ENCODE results near the gene GPR176. TPM values are rescaled to one million over a fixed set of nuclear protein-coding genes. Genes with fewer than 3 reads are reported as not detected.

GPR176 gene
- total RNA-seq, 5 donors from 2014 or later (not counting 1 experiment from before 2014, with no cell fraction given), result 0.15 to 0.30 TPM; not detected in 3

GRCh38 chr15:39947401-39948197 lies 27.5 kb upstream of the GPR176 start:
- Histone ChIP-seq H3K4me1 (ENCODE audit: control insufficient read depth in 1 of 2, extremely low read depth in 1 of 2, insufficient read depth in 2 of 2, low read length in 2 of 2) (peaks cover 0 to 4% of the 10 kb centered on the region in 2 experiments), H3K4me3 (ENCODE audit: control insufficient read depth in 1 of 2, extremely low read depth in 1 of 2, low read length in 1 of 2) (no peak overlapping the region), H3K27me3 (replicated peaks in 1 of 2; ENCODE audit: control insufficient read depth in 2 of 2, extremely low read depth in 1 of 2, insufficient read depth in 2 of 2, low read length in 1 of 2) (no peaks in the 10 kb centered on the region), H3K9me3 (no peaks in the 10 kb centered on the region), H3K27ac (ENCODE audit: low read length) (no peak overlapping the region), H3K36me3 (ENCODE audit: control insufficient read depth in 2 of 2, extremely low read depth in 1 of 2, insufficient read depth in 1 of 2, low read length in 1 of 2) (peaks cover 0 to 14% of the 10 kb centered on the region in 2 donors)
- no peaks in the 10 kb centered on the region for H3K4me1 Mint-ChIP-seq
- H3K27me3 Mint-ChIP-seq, result no peaks in the 10 kb centered on the region
- ChIA-PET CTCF (interaction anchor here in 1 of 2 donors (1.0 kb wide), 1 partner anchor 15 kb away, joined by 3 read pairs; no protein-coding TSS in a partner anchor), POLR2A (interaction anchor here in 1 of 2 donors (0.6 kb wide), 1 partner anchor 73 kb away, joined by 3 read pairs; no protein-coding TSS in a partner anchor)
- H3K36me3 Mint-ChIP-seq, result peaks cover 67% of the 10 kb centered on the region
- ATAC-seq (replicated peaks in 1 of 4) (no peak), DNase-seq (no peak)
- peak overlapping the region in 1 of 2 donors; percentile 12 for H3K27ac Mint-ChIP-seq
- no CpG with 5 or more reads among the region's 1 CpG for WGBS (ENCODE audit: insufficient coverage)
- no peak overlapping the region for H3K4me3 Mint-ChIP-seq
- no peaks in the 10 kb centered on the region for H3K9me3 Mint-ChIP-seq

DNA sequence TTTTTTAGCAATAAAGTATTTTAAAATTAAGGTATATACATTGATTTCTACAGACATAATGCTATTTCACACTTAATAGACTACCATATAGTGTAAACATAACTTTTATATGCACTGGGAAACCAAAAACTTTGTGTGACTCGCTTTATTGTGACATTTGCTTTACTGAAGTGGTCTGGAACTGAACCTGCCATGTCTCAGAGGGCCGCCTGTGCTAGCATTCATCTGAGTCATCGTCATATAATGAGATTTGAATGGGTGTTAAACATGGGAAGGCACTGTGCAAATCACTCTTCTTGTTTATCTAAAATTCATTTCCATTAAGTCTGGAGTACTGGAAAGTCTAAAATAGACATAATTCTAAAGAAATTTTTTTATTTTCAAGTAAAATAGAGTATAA lies 26.8 kb upstream of the GPR176 start:
- no peaks in the 10 kb centered on the region for H3K9me3 ChIP-seq
- no peak for DNase-seq
- H3K4me1 ChIP-seq (ENCODE audit: control insufficient read depth in 1 of 2, extremely low read depth in 1 of 2, insufficient read depth in 2 of 2, low read length in 2 of 2), result peaks cover 0 to 4% of the 10 kb centered on the region in 2 experiments
- H3K27ac Mint-ChIP-seq, result no peak overlapping the region
- H3K27me3 Mint-ChIP-seq, result no peaks in the 10 kb centered on the region
- no peak for ATAC-seq (replicated peaks in 1 of 4)
- WGBS (ENCODE audit: insufficient coverage), result no CpG with 5 or more reads among the region's 3 CpGs
- no peak overlapping the region for H3K4me3 ChIP-seq (ENCODE audit: control insufficient read depth in 1 of 2, extremely low read depth in 1 of 2, low read length in 1 of 2)
- no peaks in the 10 kb centered on the region for H3K27me3 ChIP-seq (replicated peaks in 1 of 2; ENCODE audit: control insufficient read depth in 2 of 2, extremely low read depth in 1 of 2, insufficient read depth in 2 of 2, low read length in 1 of 2)
- H3K4me3 Mint-ChIP-seq, result no peak overlapping the region
- H3K36me3 Mint-ChIP-seq, result peaks cover 69% of the 10 kb centered on the region
- ChIA-PET CTCF (no interaction called here), POLR2A (interaction anchor here in 1 of 2 donors (0.6 kb wide), 1 partner anchor 73 kb away, joined by 3 read pairs; no protein-coding TSS in a partner anchor)
- peaks cover 0 to 18% of the 10 kb centered on the region in 2 donors for H3K36me3 ChIP-seq (ENCODE audit: control insufficient read depth in 2 of 2, extremely low read depth in 1 of 2, insufficient read depth in 1 of 2, low read length in 1 of 2)
- H3K4me1 Mint-ChIP-seq, result no peaks in the 10 kb centered on the region
- H3K9me3 Mint-ChIP-seq, result no peaks in the 10 kb centered on the region
- H3K27ac ChIP-seq (ENCODE audit: low read length), result no peak overlapping the region

DNA sequence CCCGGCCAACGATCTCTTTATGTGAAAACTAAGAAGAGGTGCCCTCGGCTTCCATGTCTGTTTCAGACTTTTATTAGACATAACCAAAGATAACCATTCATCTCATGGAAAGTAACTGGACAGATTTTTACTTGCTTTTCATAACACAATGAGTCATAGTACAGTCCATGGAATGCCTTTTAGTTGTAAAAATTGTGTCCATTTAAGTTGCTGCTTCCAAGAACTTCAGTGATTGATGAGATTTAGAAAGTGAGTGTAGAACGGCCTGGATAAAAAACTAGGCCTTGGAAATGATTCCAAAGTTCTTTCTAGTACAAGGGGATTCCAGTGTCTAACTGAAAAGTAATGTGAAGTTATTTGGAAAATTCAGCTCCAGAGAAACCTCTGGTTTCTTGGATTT lies 24.7 kb upstream of the GPR176 start:
- Mint-ChIP-seq H3K36me3 (peaks cover 64% of the 10 kb centered on the region), H3K27me3 (no peaks in the 10 kb centered on the region), H3K4me1 (no peaks in the 10 kb centered on the region), H3K27ac (no peak overlapping the region), H3K9me3 (no peaks in the 10 kb centered on the region), H3K4me3 (no peak overlapping the region)
- Histone ChIP-seq H3K4me1 (ENCODE audit: control insufficient read depth in 1 of 2, extremely low read depth in 1 of 2, insufficient read depth in 2 of 2, low read length in 2 of 2) (peaks cover 0 to 4% of the 10 kb centered on the region in 2 experiments), H3K4me3 (ENCODE audit: control insufficient read depth in 1 of 2, extremely low read depth in 1 of 2, low read length in 1 of 2) (no peak overlapping the region), H3K27ac (ENCODE audit: low read length) (no peak overlapping the region), H3K36me3 (ENCODE audit: control insufficient read depth in 2 of 2, extremely low read depth in 1 of 2, insufficient read depth in 1 of 2, low read length in 1 of 2) (peaks cover 0 to 29% of the 10 kb centered on the region in 2 donors), H3K27me3 (replicated peaks in 1 of 2; ENCODE audit: control insufficient read depth in 2 of 2, extremely low read depth in 1 of 2, insufficient read depth in 2 of 2, low read length in 1 of 2) (no peaks in the 10 kb centered on the region), H3K9me3 (no peaks in the 10 kb centered on the region)
- ATAC-seq (replicated peaks in 1 of 4) (no peak), DNase-seq (no peak)
- ChIA-PET CTCF (no interaction called here), POLR2A (no interaction called here)
- WGBS (ENCODE audit: insufficient coverage), result 100% methylated on average over 1 of the region's 4 CpGs

DNA sequence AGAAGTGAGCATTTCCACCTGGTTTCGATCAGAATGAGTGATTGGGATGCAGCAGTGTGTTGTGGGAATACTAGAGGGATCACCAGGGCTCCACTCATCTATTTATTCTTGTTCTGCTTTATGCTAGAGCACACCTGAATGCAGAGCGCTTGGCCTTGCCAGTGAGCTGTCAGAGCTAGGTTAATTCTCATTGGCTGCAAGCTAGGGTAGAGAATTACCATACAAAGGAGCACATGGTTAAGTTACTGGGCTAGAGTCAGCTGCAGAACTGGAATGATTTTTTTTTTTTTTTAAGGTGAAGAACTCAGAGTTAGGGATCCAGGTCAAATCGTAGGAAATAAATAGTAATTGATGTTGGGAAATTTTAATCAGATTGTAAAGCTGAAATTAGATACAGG lies 22.7 kb upstream of the GPR176 start:
- Histone ChIP-seq H3K27ac (ENCODE audit: low read length) (no peak overlapping the region), H3K4me1 (ENCODE audit: control insufficient read depth in 1 of 2, extremely low read depth in 1 of 2, insufficient read depth in 2 of 2, low read length in 2 of 2) (peaks cover 0 to 2% of the 10 kb centered on the region in 2 experiments), H3K36me3 (ENCODE audit: control insufficient read depth in 2 of 2, extremely low read depth in 1 of 2, insufficient read depth in 1 of 2, low read length in 1 of 2) (peaks cover 0 to 27% of the 10 kb centered on the region in 2 donors), H3K27me3 (replicated peaks in 1 of 2; ENCODE audit: control insufficient read depth in 2 of 2, extremely low read depth in 1 of 2, insufficient read depth in 2 of 2, low read length in 1 of 2) (no peaks in the 10 kb centered on the region), H3K4me3 (ENCODE audit: control insufficient read depth in 1 of 2, extremely low read depth in 1 of 2, low read length in 1 of 2) (no peak overlapping the region), H3K9me3 (no peaks in the 10 kb centered on the region)
- ChIA-PET POLR2A (interaction anchor here in 1 of 2 donors (0.7 kb wide), 1 partner anchor 9 kb away, joined by 5 read pairs; the partner anchor contains the start of gene EIF2AK4), CTCF (interaction anchor here (0.7 to 1.1 kb wide), 2 partner anchors 650 to 820 kb away, joined by 3 to 4 read pairs; no protein-coding TSS in a partner anchor)
- WGBS (ENCODE audit: insufficient coverage), result 100% methylated on average over 1 of the region's 3 CpGs
- Mint-ChIP-seq H3K36me3 (peaks cover 59% of the 10 kb centered on the region), H3K27me3 (no peaks in the 10 kb centered on the region), H3K27ac (no peak overlapping the region), H3K9me3 (no peaks in the 10 kb centered on the region), H3K4me1 (peaks cover 0 to 9% (median 7%) of the 10 kb centered on the region in 3 donors), H3K4me3 (no peak overlapping the region)
- DNase-seq, result no peak
- ATAC-seq (replicated peaks in 1 of 4), result no peak

DNA sequence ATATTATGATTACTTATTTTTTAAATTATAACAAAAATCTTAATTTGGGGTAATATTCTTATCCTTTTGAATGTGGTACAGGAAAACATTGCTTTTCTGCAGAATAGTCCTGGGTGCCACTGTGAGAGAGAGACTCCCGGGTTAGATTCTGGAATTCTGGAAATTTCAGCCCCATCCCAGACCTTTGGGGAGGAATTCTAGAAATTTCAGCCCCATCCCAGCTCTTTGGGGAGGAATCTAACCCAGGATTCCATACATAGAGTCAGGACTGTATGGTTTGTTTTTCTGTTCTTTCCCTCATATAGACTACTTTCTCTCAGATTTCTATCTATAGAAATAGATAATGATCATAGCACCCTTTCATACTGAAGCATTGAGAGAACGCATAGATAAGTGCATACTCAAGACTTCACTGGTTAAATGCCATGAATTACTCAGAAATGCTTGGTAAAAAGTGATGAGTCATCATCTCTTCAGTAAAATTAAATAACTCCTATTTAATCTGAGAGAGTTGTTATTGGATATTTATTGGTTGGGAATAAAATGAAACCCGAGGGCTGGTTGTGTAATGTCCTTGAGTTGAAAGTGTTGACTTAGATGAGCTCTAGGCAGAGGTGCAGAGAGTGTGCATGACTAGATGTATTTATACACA lies 22.2 kb upstream of the GPR176 start:
- no peak overlapping the region for H3K4me3 ChIP-seq (ENCODE audit: control insufficient read depth in 1 of 2, extremely low read depth in 1 of 2, low read length in 1 of 2)
- H3K27me3 Mint-ChIP-seq, result no peaks in the 10 kb centered on the region
- ATAC-seq (replicated peaks in 1 of 4) (no peak), DNase-seq (no peak)
- ChIA-PET POLR2A (no interaction called here), CTCF (interaction anchor here (0.7 to 1.1 kb wide), 2 partner anchors 651 to 819 kb away, joined by 3 to 4 read pairs; no protein-coding TSS in a partner anchor)
- H3K4me3 Mint-ChIP-seq, result no peak overlapping the region
- H3K27ac ChIP-seq (ENCODE audit: low read length), result no peak overlapping the region
- 100% methylated on average over 1 of the region's 3 CpGs for WGBS (ENCODE audit: insufficient coverage)
- no peak overlapping the region for H3K27ac Mint-ChIP-seq
- H3K36me3 Mint-ChIP-seq, result peaks cover 54% of the 10 kb centered on the region
- no peaks in the 10 kb centered on the region for H3K9me3 Mint-ChIP-seq
- H3K4me1 Mint-ChIP-seq, result peaks cover 0 to 11% (median 10%) of the 10 kb centered on the region in 3 donors
- H3K9me3 ChIP-seq, result no peaks in the 10 kb centered on the region
- H3K4me1 ChIP-seq (ENCODE audit: control insufficient read depth in 1 of 2, extremely low read depth in 1 of 2, insufficient read depth in 2 of 2, low read length in 2 of 2), result no peaks in the 10 kb centered on the region
- peaks cover 0 to 27% of the 10 kb centered on the region in 2 donors for H3K36me3 ChIP-seq (ENCODE audit: control insufficient read depth in 2 of 2, extremely low read depth in 1 of 2, insufficient read depth in 1 of 2, low read length in 1 of 2)
- H3K27me3 ChIP-seq (replicated peaks in 1 of 2; ENCODE audit: control insufficient read depth in 2 of 2, extremely low read depth in 1 of 2, insufficient read depth in 2 of 2, low read length in 1 of 2), result no peaks in the 10 kb centered on the region

Measured in T-cell (primary cell).